Astrocyte (in vitro differentiated cells and primary cell): ENCODE results near the gene HBA1. TPM values are rescaled to one million over a fixed set of nuclear protein-coding genes. Genes with fewer than 3 reads are reported as not detected.
"Not testable (repeated sequence)": the region's sequence is repeated elsewhere in the genome, so short reads cannot be mapped to it uniquely, and the experiment has no call there.

Experiments
- DNase-seq: peaks from one replicate; pipeline ENCODE4 v3.0.0-alpha.2; 2010; ENCODE audit warnings: low read depth
- FAIRE-seq: peaks from 2 replicates; lab custom pipeline; 2011; peaks lifted over from hg19 to GRCh38; lab: Jason Lieb, UNC
- H2AFZ ChIP-seq: 2 replicates; pipeline ENCODE4 v1.6.0; 2012; ENCODE audit warnings: low read depth, low read length, inconsistent platforms
- H3K27ac ChIP-seq: 2 replicates; pipeline ENCODE4 v1.5.1; 2011; ENCODE audit warnings: low read depth, low read length, inconsistent platforms
- H3K27me3 ChIP-seq: 2 replicates; pipeline ENCODE4 v1.6.0; 2011; ENCODE audit warnings: low read length, inconsistent platforms; ENCODE audit not compliant: insufficient read depth
- H3K36me3 ChIP-seq: 2 replicates; pipeline ENCODE4 v1.5.1; 2011; ENCODE audit warnings: low read length, inconsistent platforms; ENCODE audit not compliant: insufficient read depth
- H3K4me1 ChIP-seq: 2 replicates; pipeline ENCODE4 v1.5.1; 2011; ENCODE audit warnings: low read length, inconsistent platforms; ENCODE audit not compliant: insufficient read depth
- H3K4me2 ChIP-seq: 2 replicates; pipeline ENCODE4 v1.6.0; 2012; ENCODE audit warnings: low read length, inconsistent platforms
- H3K4me3 ChIP-seq: 2 replicates; pipeline ENCODE4 v1.5.1; 2011; ENCODE audit warnings: low read depth, mild to moderate bottlenecking, low read length, inconsistent platforms; ENCODE audit not compliant: insufficient read depth
- H3K79me2 ChIP-seq: 2 replicates; pipeline ENCODE4 v1.6.0; 2012; ENCODE audit warnings: mild to moderate bottlenecking, low read length, inconsistent platforms; ENCODE audit not compliant: insufficient read depth
- H3K9ac ChIP-seq: 2 replicates; pipeline ENCODE4 v1.6.0; 2012; ENCODE audit warnings: mild to moderate bottlenecking, low read length, inconsistent platforms
- H3K9me3 ChIP-seq: 2 replicates; pipeline ENCODE4 v1.5.1; 2012; ENCODE audit warnings: low read depth, mild to moderate bottlenecking, low read length, inconsistent platforms; ENCODE audit not compliant: insufficient read depth
- H4K20me1 ChIP-seq: 2 replicates; pipeline ENCODE4 v1.6.0; 2012; ENCODE audit warnings: low read length, inconsistent platforms; ENCODE audit not compliant: insufficient read depth
- H3K27ac Mint-ChIP-seq: one replicate; pipeline ENCODE4 v1.8.0; 2021; ENCODE audit warnings: mild to moderate bottlenecking, mixed read lengths; ENCODE audit not compliant: unreplicated experiment
- H3K27me3 Mint-ChIP-seq: one replicate; pipeline ENCODE4 v1.8.0; 2021; ENCODE audit warnings: low read depth, mixed read lengths; ENCODE audit not compliant: unreplicated experiment
- H3K36me3 Mint-ChIP-seq: one replicate; pipeline ENCODE4 v1.8.0; 2021; ENCODE audit warnings: low read depth, mixed read lengths; ENCODE audit not compliant: unreplicated experiment
- H3K4me1 Mint-ChIP-seq: one replicate; pipeline ENCODE4 v1.8.0; 2021; ENCODE audit warnings: low read depth, mixed read lengths; ENCODE audit not compliant: unreplicated experiment
- H3K4me3 Mint-ChIP-seq: one replicate; pipeline ENCODE4 v1.8.0; 2021; ENCODE audit warnings: mild to moderate bottlenecking, moderate library complexity, mixed read lengths; ENCODE audit not compliant: unreplicated experiment
- H3K9me3 Mint-ChIP-seq: one replicate; pipeline ENCODE4 v1.8.0; 2021; ENCODE audit warnings: mild to moderate bottlenecking, mixed read lengths; ENCODE audit not compliant: unreplicated experiment
- EZH2 ChIP-seq: IDR thresholded peaks from 2 replicates; pipeline ENCODE4 v1.6.1; 2012; ENCODE audit warnings: mild to moderate bottlenecking, low read length, inconsistent platforms; ENCODE audit not compliant: insufficient read depth
- total RNA-seq: library from RNA; stranded (reverse); gene quantifications from 2 replicates; pipeline ENCODE4 v1.2.1, GENCODE V29; 2021
- TF ChIP-seq, protein P1 (sequence below): IDR thresholded peaks from 2 replicates; pipeline ENCODE4 v1.5.1; 2011; ENCODE audit warnings: low read depth, mild to moderate bottlenecking, inconsistent platforms, low read length, moderate library complexity; ENCODE audit not compliant: insufficient read depth

The HBA1 gene
- total RNA-seq, 1 donor from 2014 or later = not detected

DNA sequence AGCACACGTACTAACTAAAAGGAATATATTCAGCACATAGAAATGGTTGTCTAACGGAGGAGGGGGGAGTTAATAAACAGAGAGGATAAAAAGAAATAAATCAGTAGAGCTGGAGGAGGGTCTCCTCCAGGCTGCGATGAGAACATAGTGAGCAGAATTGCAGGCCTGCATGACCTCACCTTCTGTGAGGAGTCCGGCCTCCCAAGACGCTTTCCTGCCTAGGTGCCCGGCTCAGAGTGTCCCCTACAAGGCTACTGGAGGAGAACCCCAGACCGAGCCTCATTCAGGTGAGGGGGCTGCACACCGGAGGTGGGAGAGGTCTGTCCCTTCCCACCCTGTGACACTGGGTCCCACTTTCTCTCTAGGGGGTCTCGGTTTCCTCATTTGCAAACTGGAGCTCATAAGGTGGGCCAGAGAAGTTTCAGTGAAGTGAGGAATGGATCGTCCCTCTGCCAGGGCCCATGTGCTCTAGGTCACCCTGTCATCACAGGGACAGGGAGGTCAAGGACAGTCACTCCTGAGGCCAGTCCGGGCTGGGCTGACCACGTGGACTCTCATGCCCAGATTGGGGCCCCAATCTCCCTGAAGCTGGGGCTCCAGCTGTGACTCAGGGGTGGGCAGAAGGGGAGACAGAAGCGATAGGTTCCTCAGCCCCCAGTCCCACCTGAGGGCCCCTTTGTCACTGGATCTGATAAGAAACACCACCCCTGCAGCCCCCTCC lies 14.0 kb upstream of the HBA1 start:
- H3K27ac Mint-ChIP-seq = no peak overlapping the region
- H3K36me3 Mint-ChIP-seq = no peaks in the 10 kb centered on the region
- peaks cover 35% of the 10 kb centered on the region for H3K27me3 ChIP-seq
- H3K9me3 Mint-ChIP-seq = peaks cover 7% of the 10 kb centered on the region
- peaks cover 6% of the 10 kb centered on the region for H3K4me1 ChIP-seq
- no peak overlapping the region for H3K4me3 Mint-ChIP-seq
- no peak overlapping the region for H3K27ac ChIP-seq
- no peaks in the 10 kb centered on the region for H4K20me1 ChIP-seq
- no peak for DNase-seq
- no peak for FAIRE-seq
- no peak overlapping the region for H2AFZ ChIP-seq
- no peak overlapping the region for H3K9ac ChIP-seq
- H3K4me1 Mint-ChIP-seq = no peaks in the 10 kb centered on the region
- TF ChIP-seq, protein P1, sequence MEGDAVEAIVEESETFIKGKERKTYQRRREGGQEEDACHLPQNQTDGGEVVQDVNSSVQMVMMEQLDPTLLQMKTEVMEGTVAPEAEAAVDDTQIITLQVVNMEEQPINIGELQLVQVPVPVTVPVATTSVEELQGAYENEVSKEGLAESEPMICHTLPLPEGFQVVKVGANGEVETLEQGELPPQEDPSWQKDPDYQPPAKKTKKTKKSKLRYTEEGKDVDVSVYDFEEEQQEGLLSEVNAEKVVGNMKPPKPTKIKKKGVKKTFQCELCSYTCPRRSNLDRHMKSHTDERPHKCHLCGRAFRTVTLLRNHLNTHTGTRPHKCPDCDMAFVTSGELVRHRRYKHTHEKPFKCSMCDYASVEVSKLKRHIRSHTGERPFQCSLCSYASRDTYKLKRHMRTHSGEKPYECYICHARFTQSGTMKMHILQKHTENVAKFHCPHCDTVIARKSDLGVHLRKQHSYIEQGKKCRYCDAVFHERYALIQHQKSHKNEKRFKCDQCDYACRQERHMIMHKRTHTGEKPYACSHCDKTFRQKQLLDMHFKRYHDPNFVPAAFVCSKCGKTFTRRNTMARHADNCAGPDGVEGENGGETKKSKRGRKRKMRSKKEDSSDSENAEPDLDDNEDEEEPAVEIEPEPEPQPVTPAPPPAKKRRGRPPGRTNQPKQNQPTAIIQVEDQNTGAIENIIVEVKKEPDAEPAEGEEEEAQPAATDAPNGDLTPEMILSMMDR = no peak
- no peak for TF ChIP-seq EZH2
- H3K27me3 Mint-ChIP-seq = peaks cover 46% of the 10 kb centered on the region
- no peaks in the 10 kb centered on the region for H3K36me3 ChIP-seq
- H3K79me2 ChIP-seq = no peaks in the 10 kb centered on the region
- peaks cover 2% of the 10 kb centered on the region for H3K9me3 ChIP-seq
- no peak overlapping the region for H3K4me3 ChIP-seq
- no peak overlapping the region for H3K4me2 ChIP-seq

- not testable (repeated sequence) for H3K79me2 ChIP-seq, H3K4me1 Mint-ChIP-seq, H3K9me3 ChIP-seq, H3K27ac ChIP-seq, FAIRE-seq, DNase-seq, H3K36me3 ChIP-seq, H3K9ac ChIP-seq, H3K4me2 ChIP-seq, H3K36me3 Mint-ChIP-seq, H3K4me3 Mint-ChIP-seq, H3K27ac Mint-ChIP-seq, H2AFZ ChIP-seq, H3K4me1 ChIP-seq, H4K20me1 ChIP-seq, H3K4me3 ChIP-seq, H3K9me3 Mint-ChIP-seq
- H3K27me3 ChIP-seq = peaks cover 37% of the 10 kb centered on the region
- H3K27me3 Mint-ChIP-seq = peaks cover 44% of the 10 kb centered on the region
Observed at GRCh38 chr16:163139-163538, 13.3 kb upstream of the HBA1 start.

DNA sequence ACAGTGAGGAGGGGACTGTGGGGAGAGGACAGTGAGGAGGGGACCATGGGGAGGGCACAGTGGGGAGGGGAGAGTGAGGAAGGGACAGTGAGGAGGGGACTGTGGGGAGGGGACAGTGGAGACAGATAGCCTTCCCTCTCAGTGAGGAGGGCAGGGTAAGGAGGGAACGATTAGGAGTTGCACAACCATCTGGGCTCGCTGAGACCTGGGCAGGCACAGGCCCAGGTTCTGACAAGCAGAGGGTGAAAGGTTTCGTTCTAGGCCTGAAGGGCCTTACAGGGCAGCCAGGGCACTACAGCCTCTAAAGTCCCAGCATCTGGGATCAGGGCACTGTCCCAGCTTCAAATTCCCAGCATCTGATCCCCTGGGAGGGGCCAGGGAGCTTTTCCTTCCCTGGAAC lies 12.8 kb upstream of the HBA1 start:
- H3K27me3 Mint-ChIP-seq = peaks cover 46% of the 10 kb centered on the region
- not testable (repeated sequence) for H3K9me3 ChIP-seq, DNase-seq, H2AFZ ChIP-seq, H3K9me3 Mint-ChIP-seq, H3K79me2 ChIP-seq, H3K36me3 Mint-ChIP-seq, H3K4me1 ChIP-seq, H3K36me3 ChIP-seq, H3K4me2 ChIP-seq, H3K4me1 Mint-ChIP-seq, H3K4me3 ChIP-seq, H3K4me3 Mint-ChIP-seq, H3K27ac ChIP-seq, H4K20me1 ChIP-seq, H3K27ac Mint-ChIP-seq, H3K9ac ChIP-seq, FAIRE-seq
- peaks cover 37% of the 10 kb centered on the region for H3K27me3 ChIP-seq

DNA sequence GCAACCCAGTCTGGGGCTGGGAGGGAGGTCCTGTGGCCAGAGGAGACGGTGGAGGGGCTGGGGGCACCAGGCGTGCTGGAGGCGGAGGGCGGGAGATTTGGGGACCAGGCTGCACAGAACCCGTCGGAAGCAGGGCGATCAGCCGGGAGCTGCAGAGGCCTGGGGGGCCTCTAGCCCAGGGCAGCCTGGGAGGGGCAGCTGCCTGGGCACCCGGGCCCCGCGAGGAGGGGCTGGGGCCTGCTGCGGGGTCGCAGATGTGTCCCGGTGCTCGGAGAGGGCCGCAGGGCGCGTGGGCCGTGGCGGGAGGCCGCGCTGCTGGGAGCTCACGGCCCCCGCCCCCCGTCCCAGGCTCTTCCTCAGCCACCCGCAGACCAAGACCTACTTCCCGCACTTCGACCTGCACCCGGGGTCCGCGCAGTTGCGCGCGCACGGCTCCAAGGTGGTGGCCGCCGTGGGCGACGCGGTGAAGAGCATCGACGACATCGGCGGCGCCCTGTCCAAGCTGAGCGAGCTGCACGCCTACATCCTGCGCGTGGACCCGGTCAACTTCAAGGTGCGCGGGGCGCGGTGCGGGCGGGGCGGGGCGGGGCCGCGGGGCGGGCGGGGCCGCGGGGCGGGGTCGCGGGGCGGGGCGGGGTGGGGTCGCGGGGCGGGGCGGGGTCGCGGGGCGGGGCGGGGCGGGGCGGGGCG lies 12.2 kb upstream of the HBA1 start:
- peaks cover 41% of the 10 kb centered on the region for H3K27me3 ChIP-seq
- peaks cover 47% of the 10 kb centered on the region for H3K27me3 Mint-ChIP-seq
- not testable (repeated sequence) for H3K9me3 Mint-ChIP-seq, H3K36me3 ChIP-seq, H3K36me3 Mint-ChIP-seq, H3K27ac Mint-ChIP-seq, H3K4me3 Mint-ChIP-seq, H2AFZ ChIP-seq, H3K27ac ChIP-seq, H3K4me2 ChIP-seq, H3K79me2 ChIP-seq, H3K4me1 ChIP-seq, DNase-seq, H3K4me1 Mint-ChIP-seq, H4K20me1 ChIP-seq, FAIRE-seq, H3K9ac ChIP-seq, H3K9me3 ChIP-seq, H3K4me3 ChIP-seq
